H1 (cell line): ENCODE measurements around the gene APBA2. TPM values are rescaled to one million over a fixed set of nuclear protein-coding genes. Genes with fewer than 3 reads are reported as not detected.

Experiments
- CTCF ChIA-PET: fragments of 300-600 bp; sonication (Branson Sonifier 250); formaldehyde crosslinking; loops from one replicate; lab custom pipeline; 2021; ENCODE audit not compliant: partially characterized antibody; lab: Charles Lee
- POLR2A ChIA-PET: fragments of 300-600 bp; sonication (Branson Sonifier 250); formaldehyde crosslinking; loops from one replicate; lab custom pipeline; 2021; ENCODE audit warnings: inconsistent platforms; ENCODE audit not compliant: partially characterized antibody; lab: Charles Lee
- DNase-seq, 2 experiments: peaks; one replicate each; pipeline versions ENCODE4 v3.0.0 to v3.0.0-alpha.2; 2010 to 2022; ENCODE audit warnings: low spot score in 2 of 2, low read depth in 1 of 2, mixed read lengths in 1 of 2
- FAIRE-seq: peaks from 2 replicates; lab custom pipeline; 2011; peaks lifted over from hg19 to GRCh38; lab: Jason Lieb, UNC
- H2AFZ ChIP-seq: 2 replicates; pipeline ENCODE4 v1.8.1; 2012; ENCODE audit warnings: low read length, inconsistent platforms
- H2AK5ac ChIP-seq: 2 replicates; pipeline ENCODE4 v1.6.1; 2013; ENCODE audit warnings: low read depth, low read length
- H2BK120ac ChIP-seq: replicated peaks from 2 replicates; pipeline ENCODE3; 2013; ENCODE audit warnings: low read depth, low read length, inconsistent platforms
- H2BK12ac ChIP-seq: 2 replicates; pipeline ENCODE4 v1.6.1; 2013; ENCODE audit warnings: low read depth, low read length
- H2BK15ac ChIP-seq: 2 replicates; pipeline ENCODE4 v1.6.1; 2013; ENCODE audit warnings: low read length
- H2BK20ac ChIP-seq: 2 replicates; pipeline ENCODE4 v1.6.1; 2013; ENCODE audit warnings: low read length
- H2BK5ac ChIP-seq: 2 replicates; pipeline ENCODE4 v1.6.1; 2013; ENCODE audit warnings: low read depth, low read length
- H3K14ac ChIP-seq: 2 replicates; pipeline ENCODE4 v1.6.1; 2013; ENCODE audit warnings: inconsistent platforms; ENCODE audit not compliant: insufficient read length
- H3K18ac ChIP-seq: 2 replicates; pipeline ENCODE4 v1.6.1; 2013; ENCODE audit warnings: low read length; ENCODE audit errors: extremely low read depth
- H3K23ac ChIP-seq: 2 replicates; pipeline ENCODE4 v1.6.1; 2013; ENCODE audit warnings: inconsistent platforms; ENCODE audit not compliant: insufficient read length
- H3K23me2 ChIP-seq: 2 replicates; pipeline ENCODE4 v1.6.1; 2013; ENCODE audit warnings: low read depth, low read length
- H3K27ac ChIP-seq: 2 replicates; pipeline ENCODE4 v1.6.1; 2011; ENCODE audit warnings: low read depth, low read length, inconsistent platforms
- H3K27me3 ChIP-seq, 4 experiments: replicated peaks in 1 of 4; 1 replicate in 1 of 4; 2 replicates in 3 of 4; pipeline versions ENCODE4 v1.6.1 to v1.8.1; 2011 to 2013; ENCODE audit warnings: low read length in 3 of 4, mild to moderate bottlenecking in 3 of 4, inconsistent platforms in 2 of 4, mixed read lengths in 2 of 4, moderate library complexity in 1 of 4; ENCODE audit not compliant: control insufficient read depth in 3 of 4, insufficient read depth in 3 of 4; ENCODE audit errors: extremely low read depth in 1 of 4
- H3K36me3 ChIP-seq, 4 experiments: 2 replicates each; pipeline versions ENCODE4 v1.6.1 to v1.8.1; 2011 to 2013; ENCODE audit warnings: mild to moderate bottlenecking in 4 of 4, low read length in 3 of 4, moderate library complexity in 2 of 4, control low read depth in 1 of 4, inconsistent platforms in 1 of 4; ENCODE audit not compliant: insufficient read depth in 4 of 4, control insufficient read depth in 2 of 4
- H3K4ac ChIP-seq: replicated peaks from 2 replicates; pipeline ENCODE3; 2013; ENCODE audit warnings: low read length, low read depth, mixed read lengths, inconsistent platforms; ENCODE audit not compliant: insufficient read length
- H3K4me1 ChIP-seq, 4 experiments: replicated peaks in 1 of 4; 1 replicate in 1 of 4; 2 replicates in 3 of 4; pipeline versions ENCODE4 v1.6.1 to v1.8.1; 2011 to 2013; ENCODE audit warnings: low read length in 3 of 4, inconsistent platforms in 2 of 4, mixed read lengths in 1 of 4; ENCODE audit not compliant: insufficient read depth in 4 of 4, control insufficient read depth in 3 of 4
- H3K4me2 ChIP-seq, 2 experiments: 2 replicates each; pipeline versions ENCODE4 v1.6.1 to v1.8.1; 2011 to 2013; ENCODE audit warnings: low read depth in 2 of 2, low read length in 2 of 2, control low read depth in 1 of 2, inconsistent platforms in 1 of 2, mild to moderate bottlenecking in 1 of 2; ENCODE audit not compliant: insufficient read depth in 1 of 2
- H3K4me3 ChIP-seq, 4 experiments: fragments of 200-600, 300-600 bp in 1 of 4; sonication (generic), shearing (Covaris generic), sonication (Bioruptor Twin) in 1 of 4; 2 replicates each; pipeline versions ENCODE4 v1.5.1 to v1.8.1; 2011 to 2016; ENCODE audit warnings: low read length in 4 of 4, low read depth in 3 of 4, control low read depth in 2 of 4, inconsistent platforms in 2 of 4, mild to moderate bottlenecking in 2 of 4, mixed read lengths in 1 of 4, moderate library complexity in 1 of 4; ENCODE audit not compliant: insufficient read depth in 2 of 4; ENCODE audit errors: extremely low read depth in 1 of 4
- H3K56ac ChIP-seq: replicated peaks from 2 replicates; pipeline ENCODE3; 2013; ENCODE audit warnings: low read depth, mild to moderate bottlenecking, mixed read lengths, low read length, inconsistent platforms; ENCODE audit not compliant: insufficient read length
- H3K79me1 ChIP-seq: 2 replicates; pipeline ENCODE4 v1.6.1; 2013; ENCODE audit warnings: low read depth, low read length, control low read depth
- H3K79me2 ChIP-seq, 2 experiments: 2 replicates each; pipeline versions ENCODE4 v1.6.1 to v1.8.1; 2012 to 2013; ENCODE audit warnings: low read length in 2 of 2, mild to moderate bottlenecking in 2 of 2, inconsistent platforms in 1 of 2; ENCODE audit not compliant: insufficient read depth in 2 of 2, control insufficient read depth in 1 of 2
- H3K9ac ChIP-seq, 4 experiments: replicated peaks in 1 of 4; 1 replicate in 1 of 4; 2 replicates in 3 of 4; pipeline versions ENCODE4 v1.6.1 to v1.8.1; 2011 to 2013; ENCODE audit warnings: low read depth in 3 of 4, low read length in 3 of 4, control low read depth in 2 of 4, mild to moderate bottlenecking in 2 of 4, moderate library complexity in 2 of 4, inconsistent platforms in 1 of 4; ENCODE audit errors: extremely low read depth in 1 of 4
- H3K9me3 ChIP-seq, 2 experiments: 2 replicates each; pipeline versions ENCODE4 v1.6.1 to v1.8.1; 2012 to 2013; ENCODE audit warnings: mild to moderate bottlenecking in 2 of 2, moderate library complexity in 2 of 2, control low read depth in 1 of 2, inconsistent platforms in 1 of 2, low read depth in 1 of 2, low read length in 1 of 2, mixed read lengths in 1 of 2; ENCODE audit not compliant: insufficient read depth in 2 of 2
- H4K20me1 ChIP-seq, 2 experiments: replicated peaks in 1 of 2; 2 replicates each; pipeline versions ENCODE3 to v1.8.1; 2011 to 2013; ENCODE audit warnings: inconsistent platforms in 2 of 2, low read length in 2 of 2, mild to moderate bottlenecking in 1 of 2; ENCODE audit not compliant: insufficient read depth in 2 of 2, control insufficient read depth in 1 of 2
- H4K5ac ChIP-seq: 2 replicates; pipeline ENCODE4 v1.6.1; 2013; ENCODE audit warnings: low read length, low read depth, mixed read lengths, inconsistent platforms; ENCODE audit not compliant: insufficient read length
- H4K8ac ChIP-seq: 2 replicates; pipeline ENCODE4 v1.8.0; 2013; ENCODE audit warnings: mild to moderate bottlenecking, moderate library complexity, low read length, inconsistent platforms; ENCODE audit not compliant: insufficient read depth; ENCODE audit errors: extremely low read depth
- H4K91ac ChIP-seq: replicated peaks from 2 replicates; pipeline ENCODE3; 2013; ENCODE audit warnings: low read length, mixed read lengths, inconsistent platforms; ENCODE audit not compliant: insufficient read length
- CBX5 ChIP-seq: fragments of 300-800, 300-1000 bp; sonication (generic); IDR thresholded peaks from 2 replicates; pipeline ENCODE4 v1.7.1; 2016; ENCODE audit warnings: antibody characterized with exemption, low read length, low read depth
- EGR1 ChIP-seq: IDR thresholded peaks from 2 replicates; pipeline ENCODE4 v1.6.1; 2011; ENCODE audit warnings: low read depth, low read length, borderline replicate concordance
- POLR2A ChIP-seq, 2 experiments: IDR thresholded peaks; 1 replicate in 1 of 2; 2 replicates in 1 of 2; pipeline ENCODE4 v1.6.1; 2011; ENCODE audit warnings: low read depth in 2 of 2, low read length in 2 of 2, mild to moderate bottlenecking in 2 of 2; ENCODE audit errors: control extremely low read depth in 1 of 2
- POLR2AphosphoS5 ChIP-seq: IDR thresholded peaks from 2 replicates; pipeline ENCODE4 v1.6.1; 2011; ENCODE audit warnings: low read depth, low read length
- RNF2 ChIP-seq: fragments of 200-900, 300-1000 bp; sonication (generic); IDR thresholded peaks from 2 replicates; pipeline ENCODE4 v1.7.1; 2016; ENCODE audit warnings: borderline replicate concordance, low read depth, mild to moderate bottlenecking, antibody characterized with exemption, low read length; ENCODE audit not compliant: poor library complexity, severe bottlenecking; ENCODE audit errors: missing control alignments
- SIRT6 ChIP-seq: IDR thresholded peaks from one replicate; pipeline ENCODE4 v1.7.1; 2012; ENCODE audit warnings: low read length, inconsistent platforms
- SP2 ChIP-seq: IDR thresholded peaks from 2 replicates; pipeline ENCODE4 v1.6.1; 2012; ENCODE audit warnings: mild to moderate bottlenecking, low read length, inconsistent platforms
- SRF ChIP-seq: IDR thresholded peaks from 2 replicates; pipeline ENCODE4 v1.6.1; 2011; ENCODE audit warnings: mild to moderate bottlenecking, low read depth, low read length, moderate library complexity
- WGBS, 2 experiments: shearing (Covaris generic) in 1 of 2; methylation state at CpG; one replicate each; pipeline versions ENCODE4 v1.1.6 to v1.1.7; 2013 to 2015; ENCODE audit warnings: low lambda C conversion rate in 2 of 2, mixed read lengths in 2 of 2, inconsistent platforms in 1 of 2, low coverage in 1 of 2, missing lambda C conversion rate in 1 of 2; ENCODE audit not compliant: insufficient replicate concordance in 2 of 2, insufficient coverage in 1 of 2, insufficient read length in 1 of 2; ENCODE audit errors: extremely low coverage in 1 of 2, missing lambda C conversion rate in 1 of 2; 5-methylcytosine and 5-hydroxymethylcytosine counted together
- polyA plus RNA-seq, 7 experiments: library from polyadenylated mRNA; depleted of rRNA in 3 of 7; stranded (reverse) in 5 of 7; unstranded in 2 of 7; fragments of >200 nt in 5 of 7; fragments of 200-250 nt in 2 of 7; gene quantifications; 1 replicate in 5 of 7; 2 replicates in 1 of 7; 4 replicates in 1 of 7; pipeline versions ENCODE4 v1.2.1 to v1.2.3, GENCODE V29; 2011 to 2013; ENCODE audit warnings: missing spikeins in 2 of 7, mixed read lengths in 2 of 7
- total RNA-seq: library from RNA; stranded (reverse); fragmentation: NEBNext Ultra II Directional; extraction: Animal tissue kit (Norgen Biotek cat#: 25700); gene quantifications from 2 replicates; pipeline ENCODE4 v1.2.1, GENCODE V29; 2021
- TF ChIP-seq, protein P1 (sequence below): IDR thresholded peaks from 2 replicates; pipeline ENCODE4 v1.6.1; 2011; ENCODE audit warnings: low read length, improper control_type of control experiment

The APBA2 gene
- total and polyA plus RNA-seq, 2 of the 8 experiments (the other 6 are each of a cell fraction or from before 2014, with no cell fraction given): 15.5 to 19.0 TPM

DNA sequence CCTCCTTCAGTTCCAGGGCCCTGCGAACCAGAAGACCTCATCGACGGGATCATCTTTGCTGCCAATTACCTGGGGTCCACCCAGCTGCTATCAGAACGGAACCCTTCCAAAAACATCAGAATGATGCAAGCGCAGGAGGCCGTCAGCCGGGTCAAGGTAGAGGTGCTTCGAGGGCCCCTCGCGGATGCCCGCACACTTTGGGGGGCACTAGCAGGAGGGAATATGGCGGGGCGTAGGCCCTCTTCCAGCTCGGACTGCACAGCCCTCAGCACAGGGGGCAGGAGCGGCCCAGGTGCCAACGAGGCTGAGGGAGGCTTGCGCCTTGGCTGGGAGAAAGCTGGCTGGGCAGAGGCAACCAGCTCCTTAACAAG, 207.3 kb downstream of the APBA2 start:
- Histone ChIP-seq H3K4me3 (no peak overlapping the region), H2BK5ac (no peak overlapping the region), H2BK15ac (no peak overlapping the region), H2BK120ac (no peak overlapping the region), H2BK20ac (no peak overlapping the region), H2AFZ (no peak overlapping the region), H3K23me2 (no peaks in the 10 kb centered on the region), H3K56ac (no peak overlapping the region), H3K27ac (no peak overlapping the region), H4K20me1 (no peaks in the 10 kb centered on the region), H3K79me2 (no peaks in the 10 kb centered on the region), H3K18ac (no peak overlapping the region), H2BK12ac (no peak overlapping the region), H3K9me3 (no peaks in the 10 kb centered on the region), H4K5ac (no peak overlapping the region), H3K79me1 (no peaks in the 10 kb centered on the region), H4K8ac (no peak overlapping the region), H3K9ac (no peak overlapping the region), H2AK5ac (no peak overlapping the region), H3K27me3 (no peaks in the 10 kb centered on the region), H3K4me2 (no peak overlapping the region), H3K23ac (no peak overlapping the region), H4K91ac (no peak overlapping the region), H3K4ac (no peak overlapping the region), H3K36me3 (no peaks in the 10 kb centered on the region), H3K14ac (no peak overlapping the region), H3K4me1 (peaks cover 0 to 3% (median 2%) of the 10 kb centered on the region in 4 experiments; a peak in 2 of 7 replicates)
- ChIA-PET CTCF (interaction anchor here (0.7 to 8.8 kb wide), 8 partner anchors 11 to 119 kb away, joined by 3 to 90 read pairs (median 46); no protein-coding TSS in a partner anchor), POLR2A (interaction anchor here (1.3 kb wide), 1 partner anchor 9 kb away, joined by 3 read pairs; no protein-coding TSS in a partner anchor)
- TF ChIP-seq SIRT6: no peak
- TF ChIP-seq POLR2A (IDR thresholded peaks at IDR 0.05; ENCODE audit: control extremely low read depth in 1 of 2, low read depth in 2 of 2, low read length in 2 of 2): no peak
- TF ChIP-seq RNF2: no peak
- no peak for TF ChIP-seq POLR2AphosphoS5
- no peak for TF ChIP-seq SP2
- no peak for TF ChIP-seq EGR1
- TF ChIP-seq, protein P1, sequence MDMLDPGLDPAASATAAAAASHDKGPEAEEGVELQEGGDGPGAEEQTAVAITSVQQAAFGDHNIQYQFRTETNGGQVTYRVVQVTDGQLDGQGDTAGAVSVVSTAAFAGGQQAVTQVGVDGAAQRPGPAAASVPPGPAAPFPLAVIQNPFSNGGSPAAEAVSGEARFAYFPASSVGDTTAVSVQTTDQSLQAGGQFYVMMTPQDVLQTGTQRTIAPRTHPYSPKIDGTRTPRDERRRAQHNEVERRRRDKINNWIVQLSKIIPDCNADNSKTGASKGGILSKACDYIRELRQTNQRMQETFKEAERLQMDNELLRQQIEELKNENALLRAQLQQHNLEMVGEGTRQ: no peak
- no peak for TF ChIP-seq CBX5
- TF ChIP-seq SRF: no peak
- 93% methylated on average over 17 of the region's 17 CpGs; no CpG with 5 or more reads in 1 of the 2 experiments for WGBS, 2 experiments
- no peak for FAIRE-seq
- DNase-seq: no peak
